Stimulated activated memory B cell treated with anti-CD40 and anti-IgM and Interleukin-4, amounts not matched to agents 10 μg/mL and 1 μg/mL and 100 μg/mL, for 72 hours (primary cell): ENCODE measurements around the gene LRP3.
"Not testable (repeated sequence)": the region's sequence is repeated elsewhere in the genome, so short reads cannot be mapped to it uniquely, and the experiment has no call there.

ENCODE experiments used
- ATAC-seq: fragments of 150-1000 bp; cut with Tn5 transposase; 2 replicates; pipeline ENCODE4 v1.10.0; 2021
- H3K27ac Mint-ChIP-seq: one replicate; pipeline ENCODE4 v1.8.0; 2022; ENCODE audit warnings: mild to moderate bottlenecking, mixed read lengths
- H3K27me3 Mint-ChIP-seq: one replicate; pipeline ENCODE4 v1.8.0; 2022; ENCODE audit warnings: mixed read lengths
- H3K36me3 Mint-ChIP-seq: one replicate; pipeline ENCODE4 v1.8.0; 2022; ENCODE audit warnings: mixed read lengths
- H3K4me1 Mint-ChIP-seq: one replicate; pipeline ENCODE4 v1.8.0; 2022; ENCODE audit warnings: mixed read lengths
- H3K4me3 Mint-ChIP-seq: one replicate; pipeline ENCODE4 v1.8.0; 2022; ENCODE audit warnings: mild to moderate bottlenecking, moderate library complexity, mixed read lengths
- H3K9me3 Mint-ChIP-seq: one replicate; pipeline ENCODE4 v1.8.0; 2022; ENCODE audit warnings: mixed read lengths

LRP3 gene

DNA sequence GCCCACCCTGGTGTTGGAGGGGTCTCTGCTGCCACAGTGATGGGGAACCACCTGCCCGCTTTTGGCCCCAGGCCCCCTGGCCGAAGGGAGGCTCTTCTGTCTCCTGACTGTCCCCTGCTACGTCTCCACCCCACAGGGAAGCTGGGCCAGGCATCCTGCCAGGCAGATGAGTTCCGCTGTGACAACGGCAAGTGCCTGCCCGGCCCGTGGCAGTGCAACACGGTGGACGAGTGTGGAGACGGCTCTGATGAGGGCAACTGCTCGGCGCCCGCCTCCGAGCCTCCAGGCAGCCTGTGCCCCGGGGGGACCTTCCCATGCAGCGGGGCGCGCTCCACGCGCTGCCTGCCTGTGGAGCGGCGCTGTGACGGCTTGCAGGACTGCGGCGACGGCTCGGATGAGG is 11.0 kb downstream of the LRP3 start:
- Mint-ChIP-seq H3K27me3 (peaks cover 10% of the 10 kb centered on the region), H3K27ac (no peak overlapping the region)

DNA sequence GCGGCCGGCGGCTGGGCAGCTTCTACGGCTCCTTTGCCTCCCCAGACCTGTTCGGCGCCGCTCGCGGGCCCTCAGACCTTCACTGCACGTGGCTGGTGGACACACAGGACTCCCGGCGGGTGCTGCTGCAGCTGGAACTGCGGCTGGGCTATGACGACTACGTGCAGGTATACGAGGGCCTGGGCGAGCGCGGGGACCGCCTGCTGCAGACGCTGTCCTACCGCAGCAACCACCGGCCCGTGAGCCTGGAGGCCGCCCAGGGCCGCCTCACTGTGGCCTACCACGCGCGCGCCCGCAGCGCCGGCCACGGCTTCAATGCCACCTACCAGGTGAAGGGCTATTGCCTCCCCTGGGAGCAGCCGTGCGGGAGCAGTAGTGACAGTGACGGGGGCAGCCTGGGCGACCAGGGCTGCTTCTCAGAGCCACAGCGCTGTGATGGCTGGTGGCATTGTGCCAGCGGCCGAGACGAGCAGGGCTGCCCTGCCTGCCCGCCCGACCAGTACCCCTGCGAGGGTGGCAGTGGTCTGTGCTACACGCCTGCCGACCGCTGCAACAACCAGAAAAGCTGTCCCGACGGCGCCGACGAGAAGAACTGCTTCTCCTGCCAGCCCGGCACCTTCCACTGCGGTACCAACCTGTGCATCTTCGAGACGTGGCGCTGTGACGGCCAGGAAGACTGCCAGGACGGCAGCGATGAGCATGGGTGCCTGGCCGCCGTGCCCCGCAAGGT is 11.6 kb downstream of the LRP3 start:
- Mint-ChIP-seq H3K27ac (no peak overlapping the region), H3K27me3 (peaks cover 10% of the 10 kb centered on the region), H3K4me1 (no peaks in the 10 kb centered on the region), H3K36me3 (no peaks in the 10 kb centered on the region), H3K4me3 (no peak overlapping the region), H3K9me3 (no peaks in the 10 kb centered on the region)
- no peak for ATAC-seq

More for the DNA sequence above, 11.0 kb downstream of the LRP3 start:
- Mint-ChIP-seq H3K9me3 (no peaks in the 10 kb centered on the region), H3K4me1 (no peaks in the 10 kb centered on the region), H3K36me3 (no peaks in the 10 kb centered on the region), H3K4me3 (no peak overlapping the region)
- no peak for ATAC-seq

DNA sequence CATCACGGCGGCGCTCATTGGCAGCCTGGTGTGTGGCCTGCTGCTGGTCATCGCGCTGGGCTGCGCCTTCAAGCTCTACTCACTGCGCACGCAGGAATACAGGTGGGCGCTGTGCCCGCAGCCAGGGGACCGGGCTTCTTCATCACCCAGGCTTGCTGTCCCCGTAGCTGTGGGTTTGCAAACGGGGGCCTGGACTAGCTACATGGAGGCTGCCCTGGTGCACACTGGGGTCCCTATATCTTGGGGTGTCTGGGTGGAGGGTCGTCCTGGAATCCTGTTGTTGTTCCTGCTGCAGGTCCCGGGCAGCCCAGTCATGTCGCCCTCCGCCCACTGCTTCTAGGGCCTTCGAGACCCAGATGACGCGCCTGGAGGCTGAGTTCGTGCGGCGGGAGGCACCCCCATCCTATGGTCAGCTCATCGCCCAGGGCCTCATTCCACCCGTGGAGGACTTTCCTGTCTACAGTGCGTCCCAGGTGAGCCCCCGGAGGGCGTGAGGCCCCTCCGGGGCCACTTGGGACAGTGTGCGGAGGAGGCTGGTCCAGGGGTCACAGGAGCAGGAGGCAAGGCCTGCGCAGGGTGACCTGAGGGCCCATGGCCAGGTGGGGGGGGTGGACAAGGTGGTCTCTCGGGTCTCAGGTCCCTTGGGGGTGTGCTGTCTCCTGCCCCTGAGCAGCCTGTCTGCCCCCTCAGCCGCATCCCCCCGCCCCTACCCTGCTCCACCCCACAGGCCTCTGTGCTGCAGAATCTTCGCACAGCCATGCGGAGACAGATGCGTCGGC is 12.3 kb downstream of the LRP3 start:
- Mint-ChIP-seq H3K27ac (no peak overlapping the region), H3K9me3 (no peaks in the 10 kb centered on the region), H3K27me3 (peaks cover 2% of the 10 kb centered on the region), H3K4me3 (no peak overlapping the region), H3K36me3 (no peaks in the 10 kb centered on the region), H3K4me1 (no peaks in the 10 kb centered on the region)
- ATAC-seq: peak; percentile 17

DNA sequence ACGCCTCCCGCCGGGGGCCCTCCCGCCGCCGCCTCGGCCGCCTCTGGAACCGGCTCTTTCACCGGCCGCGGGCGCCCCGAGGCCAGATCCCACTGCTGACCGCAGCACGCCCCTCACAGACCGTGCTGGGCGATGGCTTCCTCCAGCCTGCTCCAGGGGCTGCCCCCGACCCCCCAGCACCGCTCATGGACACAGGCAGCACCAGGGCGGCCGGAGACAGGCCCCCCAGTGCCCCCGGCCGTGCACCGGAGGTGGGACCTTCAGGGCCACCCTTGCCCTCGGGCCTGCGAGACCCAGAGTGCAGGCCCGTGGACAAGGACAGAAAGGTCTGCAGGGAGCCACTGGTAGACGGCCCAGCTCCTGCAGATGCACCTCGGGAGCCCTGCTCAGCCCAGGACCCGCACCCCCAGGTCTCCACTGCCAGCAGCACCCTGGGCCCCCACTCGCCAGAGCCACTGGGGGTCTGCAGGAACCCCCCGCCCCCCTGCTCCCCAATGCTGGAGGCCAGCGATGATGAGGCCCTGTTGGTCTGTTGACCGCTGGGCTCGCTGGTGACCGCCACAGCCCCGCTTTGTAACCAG is 13.0 kb downstream of the LRP3 start:
- ATAC-seq: no peak
- H3K4me3 Mint-ChIP-seq: no peak overlapping the region
- no peaks in the 10 kb centered on the region for H3K9me3 Mint-ChIP-seq
- no peak overlapping the region for H3K27ac Mint-ChIP-seq
- no peaks in the 10 kb centered on the region for H3K4me1 Mint-ChIP-seq
- no peaks in the 10 kb centered on the region for H3K27me3 Mint-ChIP-seq
- H3K36me3 Mint-ChIP-seq: no peaks in the 10 kb centered on the region

DNA sequence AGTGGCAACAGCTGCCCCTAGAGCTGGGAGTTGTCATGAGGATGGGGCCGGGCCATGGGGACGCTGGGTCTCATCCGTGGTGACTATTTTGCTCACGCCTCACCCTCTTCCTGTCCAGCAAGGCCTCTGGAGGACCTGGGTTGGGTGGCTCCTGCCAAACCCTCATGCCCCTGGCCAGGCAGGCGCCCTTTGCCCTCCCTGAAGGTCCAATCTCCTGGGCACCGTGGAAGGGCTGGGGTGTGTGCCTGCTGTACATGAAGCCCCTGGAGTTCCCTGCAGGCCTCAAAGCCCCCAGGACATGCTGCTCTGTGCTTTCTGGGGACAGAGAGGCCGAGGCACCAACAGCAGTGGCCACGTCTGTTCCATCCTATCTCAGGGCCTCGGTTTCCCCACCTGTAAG is 13.8 kb downstream of the LRP3 start:
- no peaks in the 10 kb centered on the region for H3K27me3 Mint-ChIP-seq
- H3K4me1 Mint-ChIP-seq: no peaks in the 10 kb centered on the region
- no peak overlapping the region for H3K4me3 Mint-ChIP-seq
- no peaks in the 10 kb centered on the region for H3K36me3 Mint-ChIP-seq
- ATAC-seq: no peak
- H3K27ac Mint-ChIP-seq: no peak overlapping the region
- H3K9me3 Mint-ChIP-seq: no peaks in the 10 kb centered on the region

DNA sequence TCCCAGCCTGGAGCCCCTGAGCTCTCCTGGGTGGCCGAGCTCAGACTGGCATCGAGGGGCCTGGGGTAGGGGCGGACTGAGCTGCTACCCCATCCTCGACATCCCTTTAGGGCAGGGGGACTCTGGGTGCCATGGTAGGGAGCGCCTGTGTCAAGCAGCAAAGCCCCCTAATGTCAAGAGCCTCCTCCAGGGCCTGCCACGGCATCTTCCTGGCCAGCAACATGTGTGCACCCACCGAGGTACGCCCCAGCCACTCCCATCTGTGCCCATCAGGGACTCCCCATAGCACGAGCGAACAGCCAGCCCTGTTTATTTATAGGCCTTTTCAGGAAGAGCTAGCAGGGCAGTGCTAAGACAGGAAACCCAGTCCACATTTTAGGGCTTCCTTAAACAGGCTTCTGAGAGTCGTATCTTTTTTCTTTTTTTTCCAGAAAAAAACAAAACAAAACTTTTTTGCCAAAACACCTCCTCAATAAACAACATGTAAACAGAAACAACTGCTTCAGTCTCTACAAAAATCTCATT is 14.3 kb downstream of the LRP3 start:
- no peak for ATAC-seq
- H3K4me1 Mint-ChIP-seq: no peaks in the 10 kb centered on the region
- no peak overlapping the region for H3K4me3 Mint-ChIP-seq
- no peaks in the 10 kb centered on the region for H3K36me3 Mint-ChIP-seq
- no peaks in the 10 kb centered on the region for H3K9me3 Mint-ChIP-seq
- H3K27ac Mint-ChIP-seq: no peak overlapping the region
- H3K27me3 Mint-ChIP-seq: no peaks in the 10 kb centered on the region

DNA sequence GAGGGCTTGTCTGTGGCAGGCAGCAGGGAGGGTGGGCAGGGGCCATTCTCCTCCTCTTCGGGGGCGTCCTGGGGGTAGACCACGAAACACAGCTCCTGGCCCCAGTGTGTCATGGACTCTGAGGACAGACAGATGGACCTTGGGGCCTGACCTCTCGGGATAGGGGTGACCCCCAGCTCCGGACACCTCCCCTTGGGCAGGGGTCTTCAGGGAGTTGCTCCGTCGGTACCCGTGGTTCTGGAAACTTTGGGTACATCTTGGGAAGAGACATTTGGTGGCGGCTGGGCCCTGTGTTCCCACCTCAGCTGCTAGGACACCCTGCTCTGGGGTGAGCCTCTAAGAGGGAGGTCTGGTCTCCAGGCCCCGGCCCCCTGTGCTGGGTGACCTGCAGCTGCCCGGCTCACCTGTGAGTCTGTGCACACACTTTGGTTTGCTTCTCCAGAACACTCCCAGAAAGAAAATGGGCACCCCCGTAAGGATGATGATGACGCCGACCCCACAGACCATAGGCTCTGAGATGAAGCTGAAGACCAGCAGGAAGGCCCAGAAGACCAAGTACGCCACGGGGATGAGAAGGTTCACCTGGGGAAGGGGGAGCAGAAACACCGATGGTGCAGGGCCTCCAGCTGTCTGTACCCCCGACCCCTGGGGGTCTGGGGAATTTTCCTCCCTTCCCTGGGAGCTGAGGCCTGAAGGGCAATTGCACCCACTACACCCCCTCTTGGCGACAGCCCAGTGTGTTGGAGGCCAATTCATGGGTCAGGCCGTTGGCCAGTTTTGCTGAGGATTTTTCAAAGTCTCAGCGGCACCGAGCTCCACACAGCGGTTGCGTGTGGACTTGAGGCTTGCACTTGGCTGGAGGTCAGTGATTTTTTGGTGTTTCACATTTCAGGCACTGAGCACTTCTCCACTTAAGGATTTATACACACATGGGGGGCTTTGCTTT is 15.0 kb downstream of the LRP3 start:
- H3K4me3 Mint-ChIP-seq: no peak overlapping the region
- H3K36me3 Mint-ChIP-seq: no peaks in the 10 kb centered on the region
- H3K9me3 Mint-ChIP-seq: no peaks in the 10 kb centered on the region
- ATAC-seq: no peak
- no peaks in the 10 kb centered on the region for H3K4me1 Mint-ChIP-seq
- peaks cover 3% of the 10 kb centered on the region for H3K27me3 Mint-ChIP-seq
- no peak overlapping the region for H3K27ac Mint-ChIP-seq

DNA sequence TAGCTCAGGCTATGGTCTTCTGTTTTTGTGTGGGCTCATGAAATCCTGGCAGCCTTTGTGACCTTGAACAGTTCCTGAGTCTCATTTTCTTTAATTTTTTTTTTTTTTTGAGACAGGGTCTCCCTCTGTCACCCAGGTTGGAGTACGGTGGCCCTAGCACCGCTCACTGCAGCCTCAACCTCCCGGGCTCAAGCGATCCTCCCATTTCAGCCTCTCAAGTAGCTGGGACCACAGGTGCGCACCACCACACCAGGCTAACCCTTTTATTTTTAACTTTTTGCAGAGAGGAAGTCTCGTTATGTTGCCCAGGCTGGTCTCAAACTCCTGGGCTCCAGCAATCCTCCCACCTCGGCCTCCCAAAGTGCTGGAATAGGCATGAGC is 15.7 kb downstream of the LRP3 start:
- H3K4me3 Mint-ChIP-seq, H3K27ac Mint-ChIP-seq, H3K27me3 Mint-ChIP-seq, H3K4me1 Mint-ChIP-seq, ATAC-seq, H3K36me3 Mint-ChIP-seq, H3K9me3 Mint-ChIP-seq: not testable (repeated sequence)

DNA sequence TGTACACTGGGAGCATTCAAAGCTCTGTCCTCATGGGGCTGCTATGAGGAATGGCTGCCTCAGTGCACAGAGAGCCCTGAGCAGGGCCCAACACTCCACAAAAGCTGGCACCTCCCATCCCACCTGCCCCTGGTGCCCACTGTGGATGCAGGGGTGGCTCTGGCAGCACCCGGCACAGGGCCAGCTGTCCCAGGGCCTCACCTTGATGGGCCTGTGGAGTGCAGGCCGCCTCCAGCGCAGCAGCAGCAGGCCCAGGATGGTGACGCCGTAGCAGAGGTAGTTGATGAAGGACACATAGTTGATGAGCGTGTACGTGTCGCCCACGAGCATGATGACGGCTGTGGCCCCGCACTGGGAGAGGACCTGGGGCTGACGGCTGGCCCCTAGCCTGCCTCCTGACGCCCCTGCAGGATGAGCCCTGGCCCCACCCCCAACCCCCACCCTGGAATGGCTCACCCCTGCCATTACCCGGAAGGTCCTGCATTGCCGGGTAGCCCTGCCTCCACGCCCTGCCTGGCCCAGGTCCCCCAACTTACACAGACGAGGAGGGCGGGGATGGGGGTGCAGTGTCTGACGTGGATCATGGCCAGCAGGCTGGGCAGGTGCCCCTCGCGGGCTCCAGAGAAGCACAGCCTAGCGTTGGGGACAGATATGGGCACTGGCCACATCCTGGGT is 16.3 kb downstream of the LRP3 start:
- H3K27ac Mint-ChIP-seq: no peak overlapping the region
- no peaks in the 10 kb centered on the region for H3K36me3 Mint-ChIP-seq
- H3K9me3 Mint-ChIP-seq: no peaks in the 10 kb centered on the region
- no peaks in the 10 kb centered on the region for H3K4me1 Mint-ChIP-seq
- H3K27me3 Mint-ChIP-seq: peaks cover 10% of the 10 kb centered on the region
- ATAC-seq: no peak
- H3K4me3 Mint-ChIP-seq: no peak overlapping the region

DNA sequence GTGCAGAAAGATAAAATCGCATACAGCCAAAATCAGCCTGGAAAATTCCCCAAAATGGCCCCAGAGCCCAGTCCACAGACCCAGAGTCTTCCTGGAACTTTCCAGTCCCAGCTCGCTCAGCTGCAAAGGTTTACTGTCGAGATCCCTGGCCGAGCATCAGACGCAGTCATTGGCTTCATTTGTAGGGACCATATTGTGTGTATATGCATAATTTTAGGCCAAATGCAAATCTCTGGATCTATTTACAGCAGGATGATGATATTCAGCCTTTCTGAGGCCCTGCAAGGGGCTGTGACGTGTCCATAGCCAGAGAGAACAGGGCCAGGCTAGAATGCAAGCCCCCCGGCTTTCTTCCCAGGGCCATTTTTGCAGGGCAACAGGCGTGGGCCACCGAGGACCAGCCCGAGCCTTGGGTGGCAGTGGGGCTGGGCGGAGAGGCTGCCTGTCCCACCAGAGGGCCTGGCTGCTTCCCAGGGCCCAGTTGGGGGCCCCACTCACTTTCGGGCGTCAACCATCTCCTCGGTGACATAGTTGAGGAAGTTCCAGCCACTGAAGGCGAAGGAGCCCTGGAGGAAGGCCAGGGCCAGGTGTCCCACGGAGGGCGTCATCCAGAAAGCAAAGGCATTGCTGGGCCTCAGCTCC is 17.8 kb downstream of the LRP3 start:
- H3K4me3 Mint-ChIP-seq: no peak overlapping the region
- no peaks in the 10 kb centered on the region for H3K9me3 Mint-ChIP-seq
- peaks cover 19% of the 10 kb centered on the region for H3K27me3 Mint-ChIP-seq
- no peak for ATAC-seq
- H3K4me1 Mint-ChIP-seq: no peaks in the 10 kb centered on the region
- H3K27ac Mint-ChIP-seq: no peak overlapping the region
- no peaks in the 10 kb centered on the region for H3K36me3 Mint-ChIP-seq

DNA sequence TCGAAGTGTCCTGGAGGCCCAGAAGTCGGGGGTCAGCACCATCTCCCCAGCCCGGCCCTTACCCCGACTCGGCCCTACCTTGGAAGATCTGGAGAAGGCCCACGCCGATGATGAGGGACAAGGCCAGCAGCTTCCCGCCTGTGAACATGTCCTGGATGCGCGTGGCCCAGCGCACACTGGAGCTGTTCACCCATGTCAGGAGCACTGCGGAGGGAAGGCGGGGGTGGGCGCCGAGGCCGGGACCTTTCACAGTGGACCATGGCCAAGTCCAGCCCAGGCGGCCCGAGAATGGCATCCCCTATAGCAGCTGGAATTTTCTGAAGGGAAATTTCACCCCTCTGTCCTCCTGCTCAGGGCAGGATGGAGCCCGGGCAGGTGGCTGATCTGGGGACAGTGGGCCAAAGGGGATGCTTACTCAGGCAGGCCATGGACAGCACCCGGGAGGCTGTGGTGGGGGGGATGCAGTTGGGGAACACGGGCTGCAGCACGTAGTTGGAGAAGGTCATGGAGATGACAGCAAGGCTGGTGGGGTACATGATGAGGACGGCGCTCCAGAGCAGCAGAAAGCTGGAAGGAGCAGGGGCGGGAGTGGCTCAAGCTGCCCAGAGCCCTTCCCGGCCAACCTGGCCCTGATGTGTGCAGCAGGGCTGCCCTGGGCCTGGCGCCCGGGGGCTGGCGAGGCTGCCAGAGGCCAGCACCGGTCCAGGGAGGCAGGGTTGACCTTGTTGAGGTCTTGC is 18.5 kb downstream of the LRP3 start:
- Mint-ChIP-seq H3K36me3 (no peaks in the 10 kb centered on the region), H3K27me3 (peaks cover 19% of the 10 kb centered on the region), H3K27ac (no peak overlapping the region), H3K9me3 (no peaks in the 10 kb centered on the region), H3K4me1 (no peaks in the 10 kb centered on the region), H3K4me3 (no peak overlapping the region)
- ATAC-seq: no peak

DNA sequence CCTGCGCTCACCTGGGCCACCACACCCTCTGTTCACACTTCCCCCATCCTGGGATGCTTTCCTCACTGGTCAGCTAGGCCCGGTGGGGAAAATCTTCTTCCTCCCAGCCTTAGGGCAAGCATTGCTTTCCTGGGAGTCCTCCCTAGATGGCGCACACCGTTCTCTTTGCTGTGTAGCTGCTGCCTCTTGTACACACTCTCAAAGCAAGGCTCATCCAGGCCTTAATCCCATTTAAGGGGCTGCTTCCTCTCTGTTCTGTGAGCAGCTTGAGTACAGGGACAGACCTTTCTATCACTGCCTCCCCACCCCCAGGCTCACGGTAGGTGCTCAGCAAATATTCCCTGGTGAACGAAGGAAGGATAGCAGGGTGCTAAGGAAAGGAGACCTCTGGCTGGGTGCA is 20.5 kb downstream of the LRP3 start:
- no peak overlapping the region for H3K27ac Mint-ChIP-seq
- H3K36me3 Mint-ChIP-seq: no peaks in the 10 kb centered on the region
- peaks cover 31% of the 10 kb centered on the region for H3K27me3 Mint-ChIP-seq

DNA sequence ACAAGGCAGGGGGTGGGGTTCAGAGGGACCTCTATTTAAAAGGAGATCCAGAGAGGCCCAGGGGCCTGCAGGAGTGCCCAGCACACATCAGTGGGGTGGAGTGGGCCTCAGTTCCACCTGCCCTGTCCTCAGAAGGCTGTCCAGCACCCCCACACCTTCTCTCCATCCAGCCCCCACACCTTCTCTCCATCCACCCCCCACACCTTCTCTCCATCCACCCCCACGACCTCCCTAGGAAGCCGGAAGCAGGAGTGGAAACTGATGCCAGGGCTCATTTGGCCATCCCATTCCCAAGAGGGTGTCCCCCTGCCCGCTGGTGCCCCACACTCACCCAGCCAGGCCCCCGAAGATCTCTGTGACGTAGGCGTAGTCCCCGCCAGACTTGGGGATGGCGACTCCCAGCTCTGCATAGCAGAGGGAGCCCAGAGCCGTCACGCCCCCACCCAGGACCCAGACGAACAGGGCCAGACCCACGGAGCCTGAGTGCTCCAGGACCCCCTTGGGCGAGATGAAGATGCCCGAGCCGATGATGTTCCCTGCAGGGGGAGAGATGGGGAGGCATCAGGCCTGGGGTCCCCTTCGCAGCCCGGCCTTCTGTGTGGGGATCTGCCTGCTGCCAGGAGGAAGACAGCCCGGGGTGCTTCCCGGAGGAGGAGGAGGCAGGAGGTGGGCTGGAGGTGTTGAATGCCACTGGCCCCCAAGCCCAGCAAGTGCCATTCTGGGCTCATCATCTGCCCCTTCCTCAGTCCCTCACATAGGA is 21.5 kb downstream of the LRP3 start:
- Mint-ChIP-seq H3K4me3 (no peak overlapping the region), H3K36me3 (no peaks in the 10 kb centered on the region), H3K27me3 (peaks cover 39% of the 10 kb centered on the region), H3K4me1 (no peaks in the 10 kb centered on the region), H3K9me3 (no peaks in the 10 kb centered on the region), H3K27ac (no peak overlapping the region)
- ATAC-seq: no peak

More for the DNA sequence above, 20.5 kb downstream of the LRP3 start:
- H3K4me3 Mint-ChIP-seq: no peak overlapping the region
- no peak for ATAC-seq
- no peaks in the 10 kb centered on the region for H3K4me1 Mint-ChIP-seq
- H3K9me3 Mint-ChIP-seq: no peaks in the 10 kb centered on the region
